Measurements from ENCODE around the gene DUSP19.
A peak's percentile ranks its signal among the peaks of the same experiment; 100 is the strongest.

DUSP19 gene

DNA sequence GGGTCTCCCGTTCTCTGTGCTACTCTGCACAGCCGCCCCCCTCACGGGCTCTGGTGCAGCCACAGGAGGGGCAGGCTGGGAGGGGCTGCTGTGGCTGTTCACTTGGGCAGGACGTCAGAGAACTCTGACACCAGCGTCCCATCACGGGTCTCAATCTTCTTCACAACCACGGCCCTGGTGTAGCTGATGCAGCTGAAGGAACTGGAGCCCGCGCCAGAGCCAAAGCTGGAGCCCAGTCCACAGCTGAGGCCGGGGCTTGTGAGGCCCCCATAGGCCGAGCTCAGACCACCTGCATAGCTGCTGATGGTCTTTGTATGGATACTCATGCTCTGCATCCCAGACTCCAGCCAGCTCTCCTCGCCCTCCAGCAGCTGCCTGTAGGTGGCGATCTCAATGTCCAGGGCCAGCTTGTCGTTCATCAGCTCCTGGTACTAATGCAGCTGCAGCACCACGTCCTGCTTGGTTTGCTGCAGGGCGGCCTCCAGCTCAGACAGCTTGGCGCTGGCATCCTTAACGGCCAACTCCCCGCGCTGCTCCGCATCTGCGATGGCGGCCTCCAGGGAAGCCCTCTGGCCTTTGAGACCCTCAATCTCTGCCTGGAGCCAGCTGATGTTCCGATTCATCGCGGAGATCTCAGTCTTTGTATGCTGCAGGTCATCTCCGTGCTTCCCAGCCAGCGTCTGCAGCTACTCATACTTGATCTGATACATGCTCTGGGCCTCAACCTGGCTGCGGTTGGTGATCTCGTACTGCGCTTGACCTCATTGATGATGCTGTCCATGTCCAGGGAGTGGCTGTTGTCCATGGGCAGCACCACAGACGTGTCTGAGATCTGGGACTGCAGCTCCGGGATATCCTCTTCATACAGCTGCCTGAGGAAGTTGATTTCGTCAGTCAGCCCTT is 7.4 kb upstream of the DUSP19 start:
- peak; percentile 52 for TF ChIP-seq CTCF (IDR thresholded peaks at IDR 0.05; ENCODE audit: low read depth, low read length, missing control alignments)
- DNase-seq (ENCODE audit: low read depth): no peak
- H3K4me3 ChIP-seq (ENCODE audit: low read depth, low read length): no peak overlapping the region

- no peak for TF ChIP-seq CTCF (IDR thresholded peaks at IDR 0.05; ENCODE audit: low read depth, low read length, missing control alignments)
- no peak overlapping the region for H3K4me3 ChIP-seq (ENCODE audit: low read depth, low read length)
- DNase-seq (ENCODE audit: low read depth): no peak
Measured at GRCh38 chr2:183072177-183072576, 6.4 kb upstream of the DUSP19 start.

DNA sequence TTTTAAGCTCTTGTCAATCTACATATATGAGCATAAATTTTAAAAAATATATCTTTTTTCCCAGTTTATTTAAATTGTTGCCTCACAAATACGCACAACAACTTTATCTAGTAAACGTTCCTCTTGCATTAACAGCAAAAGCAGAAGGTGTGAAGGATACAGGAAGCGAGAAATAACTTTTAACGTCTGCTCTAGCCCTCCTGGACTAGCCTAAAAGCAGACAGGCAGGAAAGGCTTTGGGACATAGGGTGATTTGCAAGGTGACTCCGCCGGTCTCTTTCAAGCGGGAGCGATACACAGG is 434 bp upstream of the DUSP19 start:
- no peak for DNase-seq (ENCODE audit: low read depth)
- H3K4me3 ChIP-seq (ENCODE audit: low read depth, low read length): peak overlapping the region; percentile 74
- no peak for TF ChIP-seq CTCF (IDR thresholded peaks at IDR 0.05; ENCODE audit: low read depth, low read length, missing control alignments)

DNA sequence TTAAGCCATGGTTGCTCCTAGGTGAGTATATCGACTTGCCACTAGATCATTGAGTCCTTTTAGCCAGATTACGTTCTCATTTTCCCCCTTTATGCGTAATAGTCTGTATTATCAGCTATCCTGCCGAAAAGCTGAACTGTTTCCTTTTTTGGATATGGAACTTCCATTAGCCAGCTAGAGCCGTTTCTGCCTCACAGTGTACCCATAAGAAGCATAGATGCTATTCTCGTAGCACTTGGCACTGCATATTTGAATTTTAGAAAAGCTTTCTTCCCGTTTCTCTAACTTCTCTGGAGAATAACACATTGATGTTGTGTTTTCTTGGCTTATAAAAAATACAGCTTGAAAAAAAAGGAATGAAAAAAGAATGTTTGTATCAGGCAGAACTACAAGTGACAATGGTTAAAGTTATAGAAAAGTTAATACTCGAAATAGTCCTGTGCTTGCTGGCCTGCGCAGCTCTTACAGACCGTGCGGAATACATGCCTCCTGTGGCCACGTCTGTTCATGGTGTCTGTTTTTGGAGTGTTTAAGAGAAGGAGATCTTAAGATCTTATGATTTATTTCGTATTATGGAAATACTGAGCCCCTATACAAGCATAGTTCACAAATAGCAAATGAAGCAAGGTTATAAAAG is 710 bp downstream of the DUSP19 start:
- peak overlapping the region; percentile 74 for H3K4me3 ChIP-seq (ENCODE audit: low read depth, low read length)
- DNase-seq (ENCODE audit: low read depth): no peak
- TF ChIP-seq CTCF (IDR thresholded peaks at IDR 0.05; ENCODE audit: low read depth, low read length, missing control alignments): no peak

DNA sequence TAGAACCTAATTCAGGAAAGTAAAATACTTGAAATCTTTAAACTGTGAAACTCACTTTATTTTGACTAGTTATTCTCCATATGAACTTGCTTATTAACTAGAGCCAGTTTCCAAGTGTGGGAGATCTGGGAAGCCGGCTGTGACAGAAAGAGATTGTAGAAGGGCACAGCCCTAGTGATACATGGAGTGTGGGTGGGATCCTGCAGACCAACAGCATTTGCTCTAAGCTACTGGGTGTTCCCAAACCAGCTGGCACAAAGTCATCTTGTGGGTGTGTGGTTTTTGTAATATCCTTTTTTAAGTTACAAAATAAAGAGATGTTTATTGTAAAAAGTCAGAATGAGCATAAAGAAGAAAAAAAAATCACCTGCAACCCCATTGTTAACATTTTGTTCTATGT is 3.4 kb downstream of the DUSP19 start:
- no peak overlapping the region for H3K4me3 ChIP-seq (ENCODE audit: low read depth, low read length)
- no peak for TF ChIP-seq CTCF (IDR thresholded peaks at IDR 0.05; ENCODE audit: low read depth, low read length, missing control alignments)
- DNase-seq (ENCODE audit: low read depth): no peak

- H3K4me3 ChIP-seq (ENCODE audit: low read depth, low read length): no peak overlapping the region
- DNase-seq (ENCODE audit: low read depth): no peak
- no peak for TF ChIP-seq CTCF (IDR thresholded peaks at IDR 0.05; ENCODE audit: low read depth, low read length, missing control alignments)
Measured at GRCh38 chr2:183088061-183088460, 9.5 kb downstream of the DUSP19 start.
